Adipose tissue (tissue), 3 donors: ENCODE results near the gene PTGES. TPM values are rescaled to one million over a fixed set of nuclear protein-coding genes. Genes with fewer than 3 reads are reported as not detected.

ENCODE experiments used
- H3K27ac ChIP-seq: one replicate; pipeline ENCODE4 v1.5.1; 2013; ENCODE audit warnings: low read depth, low read length
- WGBS, 3 donors: extraction: QIAGEN DNeasy Blood & Tissue Kit; methylation state at CpG; one replicate each; pipeline ENCODE4 v1.1.7; 2013; 5-methylcytosine and 5-hydroxymethylcytosine counted together
- polyA plus RNA-seq, 3 donors: library from polyadenylated mRNA; stranded (reverse); fragments of 200-250 nt; gene quantifications; one replicate each; pipeline ENCODE4 v1.2.3, GENCODE V29; 2013
- donor health status: healthy with polysubstance abuse.
- donor health status: Bipolar disorder and iron deficiency.
- donor health status: healthy.

The PTGES gene
- polyA plus RNA-seq, 3 donors = 0.67 to 25.8 (median 13.3) TPM

DNA sequence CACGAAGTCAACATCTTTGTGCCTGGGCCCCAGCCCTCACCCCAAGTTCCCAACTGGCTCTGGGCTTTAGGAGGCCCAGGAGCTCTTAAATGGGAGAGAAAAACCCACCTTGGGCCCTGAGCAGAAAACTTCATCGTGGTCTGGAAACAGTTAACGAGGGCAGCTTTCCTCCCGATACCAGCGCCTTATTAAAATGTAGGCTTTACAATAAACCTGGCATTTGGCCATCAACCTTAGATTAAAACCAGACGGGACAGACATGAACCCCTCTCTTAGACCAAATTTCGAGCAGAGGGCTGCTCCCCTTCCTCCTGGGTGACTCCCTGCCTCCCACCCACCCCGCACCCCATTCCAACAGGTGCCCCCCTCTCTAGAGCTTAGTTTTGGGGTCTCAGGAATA, 48.0 kb downstream of the PTGES start:
- no peak overlapping the region for H3K27ac ChIP-seq
- 56 to 80% (median 76%) methylated on average over 8 of the region's 8 CpGs for whole genome bisulfite sequencing, 3 donors

- no peak overlapping the region for H3K27ac ChIP-seq
- WGBS, 3 donors = 45 to 61% (median 57%) methylated on average over 17 of the region's 17 CpGs
Observed at GRCh38 chr9:129703667-129704355, 49.0 kb downstream of the PTGES start.

DNA sequence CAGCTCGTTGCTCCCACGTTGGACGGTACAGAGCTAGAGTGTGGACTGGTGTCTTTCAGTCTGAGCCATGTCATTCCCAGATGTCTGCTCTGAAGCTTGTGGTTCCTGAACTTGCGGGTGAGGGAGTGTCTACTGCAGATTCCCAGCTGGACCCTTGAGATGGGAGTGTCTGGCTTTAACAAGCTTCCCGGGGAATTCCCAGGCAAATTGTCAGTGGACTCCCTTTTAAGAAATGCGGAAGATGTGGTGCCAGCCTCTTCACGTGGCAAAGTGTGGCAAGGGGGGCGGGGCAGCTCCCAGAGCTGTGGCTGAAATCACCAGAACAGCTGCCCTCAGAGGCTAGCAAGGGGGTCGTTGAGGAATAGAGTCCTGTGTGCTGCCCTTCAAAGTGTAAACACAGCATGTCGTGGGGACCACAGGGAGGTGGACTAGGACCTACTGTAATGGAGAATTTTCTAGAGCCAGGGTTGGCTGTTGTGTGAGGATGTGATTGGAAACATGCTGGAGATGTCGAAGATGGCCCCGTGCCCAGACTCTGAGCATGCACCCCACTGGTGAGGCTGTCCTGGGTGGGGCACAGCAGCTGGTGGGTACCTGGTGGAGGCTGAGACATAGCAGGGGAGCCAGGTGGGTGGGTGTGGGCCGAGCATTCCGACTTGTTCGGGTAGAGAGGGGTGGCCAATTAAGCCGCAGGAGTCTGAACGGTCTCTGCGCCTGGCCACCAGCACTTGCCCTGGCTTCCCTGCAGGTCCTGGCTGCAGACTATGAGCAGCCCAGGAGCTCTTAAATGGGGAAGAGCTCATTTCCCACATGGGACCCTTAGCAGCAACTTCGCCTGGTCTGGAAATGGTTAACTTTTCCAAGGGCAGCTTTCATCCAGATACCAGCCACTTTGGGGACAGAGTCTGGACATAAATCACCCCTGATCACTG, 50.0 kb downstream of the PTGES start:
- 43 to 50% (median 47%) methylated on average over 19 of the region's 19 CpGs for WGBS, 3 donors
- no peak overlapping the region for H3K27ac ChIP-seq

- WGBS, 3 donors = 74 to 91% (median 90%) methylated on average over 5 of the region's 5 CpGs
- no peak overlapping the region for H3K27ac ChIP-seq
Observed at GRCh38 chr9:129701549-129701948, 51.3 kb downstream of the PTGES start.

- 70 to 74% (median 71%) methylated on average over 11 of the region's 11 CpGs for WGBS, 3 donors
- H3K27ac ChIP-seq = no peak overlapping the region
Observed at GRCh38 chr9:129701054-129701453, 51.8 kb downstream of the PTGES start.

DNA sequence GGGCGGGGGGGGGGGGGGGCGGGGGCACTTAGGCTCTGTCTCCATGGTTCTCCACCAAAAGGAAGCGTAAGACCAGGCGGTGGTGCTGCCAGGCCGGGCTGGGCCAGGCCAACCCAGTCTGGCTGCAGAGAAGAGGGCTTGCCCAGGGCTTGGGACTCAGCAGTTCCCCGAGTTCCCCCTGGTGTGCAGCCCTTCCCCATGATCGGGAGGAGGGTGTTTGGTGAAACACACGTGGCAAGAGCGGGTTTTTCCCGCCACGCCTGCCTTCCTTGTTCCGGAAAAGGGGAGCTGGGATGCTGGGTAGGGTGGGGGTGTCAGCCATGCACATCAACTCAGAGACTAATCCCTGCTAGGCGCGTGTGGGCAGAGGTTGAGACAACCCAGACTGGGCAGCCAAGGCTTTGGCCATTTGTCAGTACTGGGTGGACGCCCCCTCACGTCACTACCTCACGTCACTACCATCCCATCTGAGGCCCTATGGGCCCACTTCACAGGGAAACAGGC, 54.5 kb downstream of the PTGES start:
- WGBS, 3 donors = 36 to 50% (median 46%) methylated on average over 15 to 16 of the region's 17 CpGs
- no peak overlapping the region for H3K27ac ChIP-seq

DNA sequence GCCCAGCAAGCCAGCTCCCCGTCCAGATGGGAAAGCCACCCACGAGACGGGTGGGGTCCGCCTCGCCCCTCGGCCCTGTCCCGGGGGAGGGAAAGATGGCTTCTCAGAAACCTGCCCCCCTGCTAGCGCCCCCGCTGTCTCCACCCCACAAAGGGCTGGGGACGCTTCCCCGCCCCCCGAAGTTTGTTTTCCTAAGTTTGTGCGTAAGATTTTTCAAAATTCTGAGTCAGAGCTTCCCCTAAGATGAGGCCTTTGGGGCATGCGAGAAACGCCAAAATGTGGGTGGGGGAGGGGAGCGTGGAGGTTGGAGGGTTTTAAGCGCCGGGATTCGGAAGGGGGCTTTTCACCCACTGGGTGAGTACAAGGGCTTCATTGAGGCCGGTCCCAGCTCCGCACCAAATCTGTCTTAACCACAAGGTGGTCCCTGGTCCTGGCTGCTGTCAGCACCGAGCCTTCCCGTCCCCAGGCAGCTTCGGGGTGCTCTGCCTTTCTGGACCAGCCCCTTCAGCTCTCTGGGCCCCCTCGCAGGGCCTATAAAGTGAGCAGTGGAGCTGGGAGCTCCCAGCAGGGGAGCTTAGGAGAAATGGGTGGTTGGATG, 55.1 kb downstream of the PTGES start:
- 4 to 6% (median 6%) methylated on average over 23 to 25 of the region's 25 CpGs for WGBS, 3 donors
- no peak overlapping the region for H3K27ac ChIP-seq

DNA sequence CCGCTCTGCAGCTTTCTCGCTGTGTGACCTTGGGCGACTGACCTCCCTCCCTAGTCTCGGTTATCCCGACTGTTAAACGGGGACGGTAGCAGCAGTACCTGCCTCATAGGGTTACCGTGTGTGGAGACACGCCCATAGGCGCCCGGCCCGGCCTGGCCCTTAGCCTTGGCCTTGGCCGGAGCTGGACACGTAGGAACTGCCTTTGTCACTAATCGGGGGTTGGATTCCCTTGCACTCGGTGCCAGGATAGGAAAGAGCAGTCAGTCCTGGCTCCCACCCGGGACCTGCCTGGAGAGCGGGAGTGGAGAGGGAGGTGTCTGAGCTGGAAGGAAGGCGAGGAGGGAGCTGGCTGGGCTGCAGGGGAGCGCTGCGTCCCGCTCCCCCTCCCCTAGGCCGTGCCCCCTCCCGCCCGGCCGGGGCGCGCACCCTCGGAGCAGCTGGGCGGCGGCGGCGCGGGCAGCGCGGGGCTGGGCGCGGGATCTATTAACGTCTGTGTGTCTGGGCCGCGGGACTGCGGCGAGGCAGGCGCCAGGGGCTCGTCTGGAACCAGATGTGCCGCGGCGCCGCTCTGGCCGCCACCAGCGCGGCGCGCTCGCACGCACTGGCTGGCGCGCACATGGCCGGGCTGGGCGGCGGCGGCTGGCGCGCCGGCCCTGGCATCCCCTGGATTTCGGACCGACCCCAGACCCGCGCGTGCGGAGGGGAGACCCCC, 55.7 kb downstream of the PTGES start:
- no peak overlapping the region for H3K27ac ChIP-seq
- 4 to 5% (median 4%) methylated on average over 37 to 71 of the region's 71 CpGs for WGBS, 3 donors

GRCh38 chr9:129695870-129696269, 57.0 kb downstream of the PTGES start:
- WGBS, 3 donors = 66 to 80% (median 73%) methylated on average over 3 of the region's 3 CpGs

DNA sequence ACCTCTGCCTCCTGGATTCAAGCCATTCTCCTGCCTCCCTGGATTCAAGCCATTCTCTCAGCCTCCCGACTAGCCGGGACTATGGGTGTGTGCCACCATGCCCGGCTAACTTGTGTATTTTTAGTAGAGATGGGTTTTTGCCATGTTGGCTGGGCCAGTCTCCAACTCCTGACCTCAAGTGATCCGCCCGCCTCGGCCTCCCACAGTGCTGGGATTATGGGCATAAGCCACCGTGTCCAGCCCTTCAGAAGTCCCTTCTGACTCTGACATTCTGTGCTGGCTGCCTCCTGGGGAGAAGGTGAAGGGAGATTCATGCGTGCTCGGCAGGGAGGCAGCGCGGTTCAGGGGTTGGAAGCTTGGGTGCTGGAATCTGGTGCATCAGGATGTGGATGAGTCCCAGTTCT, 58.6 kb downstream of the PTGES start:
- WGBS, 3 donors = 69 to 73% (median 73%) methylated on average over 11 of the region's 11 CpGs
- H3K27ac ChIP-seq = no peak overlapping the region

More at GRCh38 chr9:129695870-129696269, 57.0 kb downstream of the PTGES start:
- H3K27ac ChIP-seq = no peak overlapping the region

- 58 to 86% (median 81%) methylated on average over 8 of the region's 8 CpGs for WGBS, 3 donors
- no peak overlapping the region for H3K27ac ChIP-seq
Observed at GRCh38 chr9:129693741-129694140, 59.1 kb downstream of the PTGES start.

DNA sequence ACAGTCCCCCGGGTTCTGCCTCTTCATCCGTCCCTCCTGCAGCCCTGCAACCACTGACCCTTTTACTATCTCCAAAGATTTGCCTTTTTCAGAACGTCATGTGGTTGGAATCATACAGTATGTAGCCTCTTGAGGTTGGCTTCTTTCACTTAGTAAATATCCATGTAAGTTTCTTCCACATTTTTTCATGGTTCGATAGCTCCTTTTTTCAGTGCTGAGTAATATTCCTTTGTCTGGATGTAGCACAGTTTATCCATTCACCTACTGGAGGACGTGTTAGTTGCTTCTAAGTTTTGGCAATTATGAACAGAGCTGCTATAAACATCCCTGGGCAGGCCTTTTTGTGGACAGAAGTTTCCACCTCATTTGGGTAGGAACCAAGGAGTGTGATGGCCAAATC, 60.3 kb downstream of the PTGES start:
- 69 to 90% (median 90%) methylated on average over 5 of the region's 5 CpGs for WGBS, 3 donors
- no peak overlapping the region for H3K27ac ChIP-seq

Other genes with a start within 250 kb of the PTGES start
- gene C9orf50, start 131.9 kb downstream of the PTGES start, polyA plus RNA-seq = under 1 TPM in 1 of 3 donors, not detected in 2; 0.04 TPM
- gene NTMT1, start 126.9 kb downstream of the PTGES start, polyA plus RNA-seq = 10 to 100 TPM; 34.2 to 44.5 (median 35.5) TPM
- 10 to 100 TPM in 1 of 3 donors, 1 to 10 TPM in 2; 8.6 to 16.4 (median 8.9) TPM for gene ASB6, start 110.9 kb downstream of the PTGES start, polyA plus RNA-seq
- gene PRRX2, start 87.4 kb downstream of the PTGES start, polyA plus RNA-seq = 10 to 100 TPM in 1 of 3 donors, 1 to 10 TPM in 1, under 1 TPM in 1; 0.92 to 13.4 (median 9.3) TPM
- 10 to 100 TPM; 10.1 to 12.6 (median 10.9) TPM for gene TOR1B, start 50.1 kb upstream of the PTGES start, polyA plus RNA-seq
- 10 to 100 TPM; 16.0 to 29.6 (median 16.1) TPM for gene TOR1A, start 71.1 kb upstream of the PTGES start, polyA plus RNA-seq
- gene C9orf78, start 82.2 kb upstream of the PTGES start, polyA plus RNA-seq = 10 to 100 TPM; 39.1 to 70.7 (median 41.9) TPM
- 10 to 100 TPM; 12.7 to 15.9 (median 15.7) TPM for gene USP20, start 82.4 kb upstream of the PTGES start, polyA plus RNA-seq